ENCODE data around the gene SEMA3E.

The SEMA3E gene

GRCh38 chr7:83337050-83337449, 311.9 kb downstream of the SEMA3E start:
- DNase-seq = no peak

DNA sequence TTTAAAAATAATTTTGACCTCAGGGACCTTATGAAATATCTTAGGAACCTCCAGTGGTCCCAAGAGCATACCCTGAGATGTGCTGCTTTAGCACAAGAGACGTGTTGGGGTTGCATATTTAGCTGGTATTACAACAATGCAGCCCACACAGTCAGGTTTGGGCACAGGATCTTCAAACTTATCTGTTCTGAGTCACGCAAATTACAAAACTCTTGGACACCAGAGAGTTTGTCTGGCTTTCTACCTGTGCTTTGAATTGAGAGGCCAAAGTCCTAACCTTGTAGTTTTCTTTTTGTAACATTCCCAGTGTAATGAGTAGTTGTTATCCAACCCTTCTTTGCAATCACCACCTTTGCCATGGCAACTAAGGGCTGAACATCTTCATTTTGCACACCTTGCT, 322.7 kb downstream of the SEMA3E start:
- no peak for DNase-seq

DNA sequence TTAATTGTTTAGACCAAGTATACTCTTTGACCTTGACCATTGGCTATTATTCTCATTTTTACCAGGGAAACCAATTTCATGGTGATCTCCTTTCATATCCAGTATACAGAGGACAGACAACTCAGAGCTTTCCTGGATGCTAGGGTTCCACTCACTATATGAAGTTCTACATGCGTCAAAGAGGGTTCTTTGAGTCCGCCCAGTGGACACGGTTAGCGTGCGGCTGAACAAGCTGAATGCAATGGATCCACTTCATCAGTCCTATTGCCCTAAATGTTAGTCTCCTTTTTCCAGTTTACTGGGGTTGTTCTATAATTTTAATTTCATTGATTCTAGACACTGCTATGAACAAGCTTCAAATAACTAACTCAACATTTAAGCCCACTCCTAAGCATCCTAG, 323.9 kb downstream of the SEMA3E start:
- DNase-seq = no peak

- no peak for DNase-seq
Observed at GRCh38 chr7:83324596-83324995, 324.3 kb downstream of the SEMA3E start.

DNA sequence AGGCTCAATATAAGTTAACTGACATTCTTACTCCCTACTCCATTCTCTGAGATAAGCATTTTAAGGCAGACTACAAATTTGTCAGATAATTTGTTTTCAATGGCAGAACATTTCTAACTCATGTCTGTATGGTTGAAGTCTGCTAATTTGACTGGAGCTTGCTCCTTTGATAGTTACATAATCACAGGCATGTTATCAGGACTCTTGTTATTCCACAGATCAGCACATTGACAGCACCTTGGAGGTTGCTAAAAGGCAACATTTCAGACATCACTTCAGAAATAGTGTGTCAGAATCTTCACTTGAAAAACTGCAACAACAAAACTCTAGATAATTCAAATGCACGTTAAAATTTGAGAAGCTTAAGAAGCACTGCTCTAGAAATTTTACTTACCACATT, 327.9 kb downstream of the SEMA3E start:
- no peak for DNase-seq

DNA sequence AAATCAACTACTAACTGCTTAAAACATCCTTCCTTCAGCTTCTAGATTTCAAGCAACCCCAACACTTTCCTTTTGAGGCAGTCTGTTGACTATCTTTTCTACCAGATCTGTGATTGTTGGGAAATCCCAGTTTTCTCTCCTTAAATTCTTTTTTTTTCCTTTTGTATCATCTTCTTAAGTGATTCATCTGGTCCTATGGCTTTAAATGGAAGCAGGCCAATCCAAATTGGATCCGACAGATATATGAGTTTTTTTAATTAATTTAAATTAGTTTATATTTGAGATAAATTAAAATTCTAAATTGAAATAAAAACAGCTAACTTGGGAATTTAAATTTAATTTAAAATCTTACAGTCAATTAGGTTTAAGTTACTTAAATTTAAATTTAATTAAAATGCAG, 335.0 kb downstream of the SEMA3E start:
- no peak for DNase-seq

Measured in effector CD4-positive, alpha-beta T cell (primary cell).